Measurements from ENCODE around the gene DOK4.

DOK4 gene

DNA sequence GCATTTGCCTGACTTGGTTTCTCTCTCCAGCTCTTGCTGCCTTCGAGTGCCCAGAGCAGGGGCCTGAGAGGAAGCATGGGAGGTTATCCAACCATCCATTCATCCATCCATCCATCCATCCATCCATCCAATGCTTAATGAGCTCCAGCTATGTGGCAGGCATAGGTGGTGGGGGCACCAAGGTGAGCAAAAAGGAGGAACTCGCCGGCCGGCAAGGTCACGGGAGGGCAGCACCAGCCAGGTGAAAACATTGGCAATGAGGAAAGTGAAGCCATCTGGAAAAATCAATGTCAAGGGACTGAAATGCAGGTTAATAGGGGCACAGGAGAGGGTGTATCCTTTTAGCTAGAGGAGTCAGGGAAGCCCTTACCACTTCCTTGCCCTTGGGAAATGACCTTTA is 18.2 kb upstream of the DOK4 start:
- Histone ChIP-seq H3K4me3 (replicated peaks; ENCODE audit: insufficient read depth, low read length) (no peak overlapping the region), H3K27me3 (ENCODE audit: insufficient read depth, poor library complexity, severe bottlenecking) (no peaks in the 10 kb centered on the region), H3K27ac (replicated peaks) (no peak overlapping the region)
- no peak for DNase-seq (ENCODE audit: low read depth in 1 of 2, low spot score in 1 of 2)
- TF ChIP-seq, protein P1, sequence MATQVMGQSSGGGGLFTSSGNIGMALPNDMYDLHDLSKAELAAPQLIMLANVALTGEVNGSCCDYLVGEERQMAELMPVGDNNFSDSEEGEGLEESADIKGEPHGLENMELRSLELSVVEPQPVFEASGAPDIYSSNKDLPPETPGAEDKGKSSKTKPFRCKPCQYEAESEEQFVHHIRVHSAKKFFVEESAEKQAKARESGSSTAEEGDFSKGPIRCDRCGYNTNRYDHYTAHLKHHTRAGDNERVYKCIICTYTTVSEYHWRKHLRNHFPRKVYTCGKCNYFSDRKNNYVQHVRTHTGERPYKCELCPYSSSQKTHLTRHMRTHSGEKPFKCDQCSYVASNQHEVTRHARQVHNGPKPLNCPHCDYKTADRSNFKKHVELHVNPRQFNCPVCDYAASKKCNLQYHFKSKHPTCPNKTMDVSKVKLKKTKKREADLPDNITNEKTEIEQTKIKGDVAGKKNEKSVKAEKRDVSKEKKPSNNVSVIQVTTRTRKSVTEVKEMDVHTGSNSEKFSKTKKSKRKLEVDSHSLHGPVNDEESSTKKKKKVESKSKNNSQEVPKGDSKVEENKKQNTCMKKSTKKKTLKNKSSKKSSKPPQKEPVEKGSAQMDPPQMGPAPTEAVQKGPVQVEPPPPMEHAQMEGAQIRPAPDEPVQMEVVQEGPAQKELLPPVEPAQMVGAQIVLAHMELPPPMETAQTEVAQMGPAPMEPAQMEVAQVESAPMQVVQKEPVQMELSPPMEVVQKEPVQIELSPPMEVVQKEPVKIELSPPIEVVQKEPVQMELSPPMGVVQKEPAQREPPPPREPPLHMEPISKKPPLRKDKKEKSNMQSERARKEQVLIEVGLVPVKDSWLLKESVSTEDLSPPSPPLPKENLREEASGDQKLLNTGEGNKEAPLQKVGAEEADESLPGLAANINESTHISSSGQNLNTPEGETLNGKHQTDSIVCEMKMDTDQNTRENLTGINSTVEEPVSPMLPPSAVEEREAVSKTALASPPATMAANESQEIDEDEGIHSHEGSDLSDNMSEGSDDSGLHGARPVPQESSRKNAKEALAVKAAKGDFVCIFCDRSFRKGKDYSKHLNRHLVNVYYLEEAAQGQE (IDR thresholded peaks at IDR 0.05; ENCODE audit: insufficient replicate concordance, low read depth) = no peak
- TF ChIP-seq GABPA (IDR thresholded peaks at IDR 0.05; ENCODE audit: low read depth) (no peak), SPI1 (IDR thresholded peaks at IDR 0.05; ENCODE audit: borderline replicate concordance, low read depth) (no peak), POLR2AphosphoS5 (IDR thresholded peaks at IDR 0.05; ENCODE audit: low read depth) (no peak)
- TF ChIP-seq, protein P2, sequence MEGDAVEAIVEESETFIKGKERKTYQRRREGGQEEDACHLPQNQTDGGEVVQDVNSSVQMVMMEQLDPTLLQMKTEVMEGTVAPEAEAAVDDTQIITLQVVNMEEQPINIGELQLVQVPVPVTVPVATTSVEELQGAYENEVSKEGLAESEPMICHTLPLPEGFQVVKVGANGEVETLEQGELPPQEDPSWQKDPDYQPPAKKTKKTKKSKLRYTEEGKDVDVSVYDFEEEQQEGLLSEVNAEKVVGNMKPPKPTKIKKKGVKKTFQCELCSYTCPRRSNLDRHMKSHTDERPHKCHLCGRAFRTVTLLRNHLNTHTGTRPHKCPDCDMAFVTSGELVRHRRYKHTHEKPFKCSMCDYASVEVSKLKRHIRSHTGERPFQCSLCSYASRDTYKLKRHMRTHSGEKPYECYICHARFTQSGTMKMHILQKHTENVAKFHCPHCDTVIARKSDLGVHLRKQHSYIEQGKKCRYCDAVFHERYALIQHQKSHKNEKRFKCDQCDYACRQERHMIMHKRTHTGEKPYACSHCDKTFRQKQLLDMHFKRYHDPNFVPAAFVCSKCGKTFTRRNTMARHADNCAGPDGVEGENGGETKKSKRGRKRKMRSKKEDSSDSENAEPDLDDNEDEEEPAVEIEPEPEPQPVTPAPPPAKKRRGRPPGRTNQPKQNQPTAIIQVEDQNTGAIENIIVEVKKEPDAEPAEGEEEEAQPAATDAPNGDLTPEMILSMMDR (IDR thresholded peaks at IDR 0.05; ENCODE audit: insufficient read depth, low read length) = no peak

DNA sequence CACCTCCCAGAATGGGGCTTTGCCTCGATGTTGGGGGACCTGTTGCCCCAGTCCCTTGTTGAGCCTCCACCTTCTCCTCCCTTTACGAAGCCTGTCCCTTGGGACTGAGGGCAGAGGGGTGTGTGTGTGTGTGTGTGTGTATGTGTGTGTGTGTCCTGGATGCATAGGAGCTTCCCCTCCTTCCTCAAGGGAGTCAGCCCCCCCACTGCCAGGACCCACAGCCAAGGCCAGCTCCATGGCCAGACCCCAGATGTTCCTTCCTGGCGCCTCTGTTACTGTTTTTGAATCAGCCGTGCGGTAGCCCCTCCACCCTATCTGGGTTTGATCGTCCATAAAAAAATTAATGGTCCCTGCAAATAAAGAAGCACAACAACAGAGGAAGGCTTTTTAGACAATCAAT is 17.7 kb upstream of the DOK4 start:
- H3K27me3 ChIP-seq (ENCODE audit: insufficient read depth, poor library complexity, severe bottlenecking) = no peaks in the 10 kb centered on the region
- no peak overlapping the region for H3K4me3 ChIP-seq (replicated peaks; ENCODE audit: insufficient read depth, low read length)
- H3K27ac ChIP-seq (replicated peaks) = no peak overlapping the region
- DNase-seq (ENCODE audit: low read depth in 1 of 2, low spot score in 1 of 2) = no peak
- TF ChIP-seq SPI1 (IDR thresholded peaks at IDR 0.05; ENCODE audit: borderline replicate concordance, low read depth) (no peak), POLR2AphosphoS5 (IDR thresholded peaks at IDR 0.05; ENCODE audit: low read depth) (no peak), GABPA (IDR thresholded peaks at IDR 0.05; ENCODE audit: low read depth) (no peak)
- TF ChIP-seq, protein P1 (IDR thresholded peaks at IDR 0.05; ENCODE audit: insufficient replicate concordance, low read depth) = no peak
- TF ChIP-seq, protein P2 (IDR thresholded peaks at IDR 0.05; ENCODE audit: insufficient read depth, low read length) = no peak

DNA sequence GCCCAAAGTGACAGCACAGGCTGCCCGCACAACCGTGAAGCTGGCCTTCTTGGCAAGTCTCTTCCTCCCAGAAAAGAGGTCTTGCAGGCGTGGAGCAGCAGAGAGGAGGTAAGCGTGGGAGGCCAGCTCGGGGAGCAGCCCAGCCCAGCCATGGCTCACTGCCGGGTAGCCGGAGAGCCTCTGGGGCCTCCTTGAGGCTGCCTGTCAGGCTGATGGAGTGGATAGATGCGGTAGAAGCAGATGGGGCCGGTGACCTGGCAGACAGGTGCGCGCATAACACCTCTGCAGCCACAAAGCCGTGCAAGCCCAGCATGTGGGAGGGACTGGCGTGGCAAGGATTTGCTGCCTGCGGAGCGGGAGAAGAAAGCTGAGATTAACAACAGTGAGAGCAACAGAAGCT is 17.1 kb upstream of the DOK4 start:
- TF ChIP-seq SPI1 (IDR thresholded peaks at IDR 0.05; ENCODE audit: borderline replicate concordance, low read depth) (no peak), GABPA (IDR thresholded peaks at IDR 0.05; ENCODE audit: low read depth) (no peak), POLR2AphosphoS5 (IDR thresholded peaks at IDR 0.05; ENCODE audit: low read depth) (no peak)
- TF ChIP-seq, protein P2 (IDR thresholded peaks at IDR 0.05; ENCODE audit: insufficient read depth, low read length) = no peak
- TF ChIP-seq, protein P1 (IDR thresholded peaks at IDR 0.05; ENCODE audit: insufficient replicate concordance, low read depth) = no peak
- Histone ChIP-seq H3K4me3 (replicated peaks; ENCODE audit: insufficient read depth, low read length) (no peak overlapping the region), H3K27me3 (ENCODE audit: insufficient read depth, poor library complexity, severe bottlenecking) (no peaks in the 10 kb centered on the region), H3K27ac (replicated peaks) (no peak overlapping the region)
- DNase-seq (ENCODE audit: low read depth in 1 of 2, low spot score in 1 of 2) = no peak
